Lung (tissue), 12 donors: ENCODE results near the gene ZNF827. TPM values are rescaled to one million over a fixed set of nuclear protein-coding genes. Genes with fewer than 3 reads are reported as not detected.

ENCODE experiments used
- ATAC-seq: fragments of 200-7000 bp; cut with Tn5 transposase; one replicate; pipeline ENCODE4 v1.9.1; 2020; ENCODE audit warnings: moderate number of reproducible peaks; ENCODE audit not compliant: insufficient read depth, low FRiP score
- DNase-seq, 3 donors: peaks; one replicate each; pipeline ENCODE4 v3.0.0-alpha.2; 2013 to 2017
- H3K27ac ChIP-seq, 2 donors: one replicate each; pipeline ENCODE4 v1.5.1; 2013; ENCODE audit warnings: mild to moderate bottlenecking in 2 of 2, moderate library complexity in 2 of 2, control low read depth in 1 of 2, inconsistent platforms in 1 of 2, low read depth in 1 of 2, low read length in 1 of 2
- H3K27me3 ChIP-seq, 3 donors: one replicate each; pipeline ENCODE4 v1.5.1; 2013; ENCODE audit warnings: low read length in 2 of 3; ENCODE audit not compliant: control insufficient read depth in 3 of 3, insufficient read depth in 3 of 3
- H3K36me3 ChIP-seq, 4 donors: one replicate each; pipeline ENCODE4 v1.5.1; 2013; ENCODE audit warnings: low read length in 4 of 4, mild to moderate bottlenecking in 1 of 4, moderate library complexity in 1 of 4; ENCODE audit not compliant: control insufficient read depth in 4 of 4, insufficient read depth in 4 of 4
- H3K4me1 ChIP-seq, 5 donors: one replicate each; pipeline ENCODE4 v1.5.1; 2013; ENCODE audit warnings: low read length in 5 of 5, mild to moderate bottlenecking in 2 of 5, moderate library complexity in 1 of 5; ENCODE audit not compliant: control insufficient read depth in 5 of 5, insufficient read depth in 5 of 5
- H3K4me3 ChIP-seq: one replicate; pipeline ENCODE4 v1.5.1; 2013; ENCODE audit warnings: mild to moderate bottlenecking, control low read depth, moderate library complexity
- H3K9ac ChIP-seq, 2 donors: one replicate each; pipeline ENCODE4 v1.5.1; 2013; ENCODE audit warnings: low read length in 2 of 2, control low read depth in 1 of 2; ENCODE audit not compliant: insufficient read depth in 1 of 2
- H3K9me3 ChIP-seq, 4 donors: one replicate each; pipeline ENCODE4 v1.5.1; 2013; ENCODE audit warnings: low read length in 3 of 4, mild to moderate bottlenecking in 1 of 4, moderate library complexity in 1 of 4; ENCODE audit not compliant: control insufficient read depth in 4 of 4, insufficient read depth in 3 of 4
- WGBS, 2 donors: extraction: QIAGEN DNeasy Blood & Tissue Kit; methylation state at CpG; one replicate each; pipeline ENCODE4 v1.1.7; 2013; 5-methylcytosine and 5-hydroxymethylcytosine counted together
- polyA plus RNA-seq, 2 donors: library from polyadenylated mRNA; stranded (reverse); fragments of 200-250 nt; gene quantifications; one replicate each; pipeline ENCODE4 v1.2.1, GENCODE V29; 2013
- total RNA-seq, 2 donors: library from RNA; depleted of rRNA in 1 of 2; stranded (reverse); fragments of >200 nt in 1 of 2; gene quantifications; one replicate each; pipeline ENCODE4 v1.2.1, GENCODE V29; 2014 to 2021
- TF ChIP-seq, protein P1 (sequence below): IDR thresholded peaks from 2 replicates; pipeline ENCODE4 v1.5.1; 2012; ENCODE audit warnings: mild to moderate bottlenecking; ENCODE audit errors: control extremely low read depth, extremely low read depth
- donor health status: control.
- donor health status: control.
- donor health status: Bipolar disorder and iron deficiency.
- donor health status: healthy.
- donor health status: DM: yes; HTN: yes; CAD: no.

The ZNF827 gene
- total and polyA plus RNA-seq, 4 donors, result 2.7 to 27.4 (median 8.2) TPM

DNA sequence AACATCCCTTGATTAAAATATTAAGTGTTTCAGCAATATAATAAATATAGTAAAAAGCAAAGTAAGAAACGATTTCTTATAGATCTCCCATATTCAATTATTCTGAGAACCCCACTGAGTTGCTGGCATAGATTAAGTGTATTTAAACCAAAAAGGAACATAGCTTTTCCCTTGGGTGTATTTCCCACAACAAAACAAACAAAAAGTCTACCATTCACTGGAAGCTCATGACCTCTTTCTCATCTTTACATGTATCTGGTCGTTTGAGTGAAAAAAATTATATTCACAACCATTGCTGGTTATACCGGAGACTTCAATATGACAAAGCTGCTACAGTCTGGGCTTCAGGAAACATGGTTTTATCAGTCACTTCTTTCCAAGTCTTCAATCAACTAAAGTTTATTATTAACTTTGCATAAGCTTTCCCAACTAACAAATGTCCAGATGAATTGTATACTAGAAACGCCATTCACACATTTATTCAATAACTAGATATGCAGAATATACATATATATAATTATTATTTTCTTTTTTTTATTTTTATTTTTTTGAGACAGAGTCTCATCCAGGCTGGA is 38.6 kb downstream of the ZNF827 start:
- no peaks in the 10 kb centered on the region for H3K9me3 ChIP-seq
- no peaks in the 10 kb centered on the region for H3K27me3 ChIP-seq
- H3K4me3 ChIP-seq, result no peak overlapping the region
- DNase-seq (no peak), ATAC-seq (no peak)
- peaks cover 0 to 7% (median 0%) of the 10 kb centered on the region in 5 donors for H3K4me1 ChIP-seq
- 72 to 90% methylated on average over 4 of the region's 4 CpGs for WGBS, 2 donors
- no peak overlapping the region for H3K27ac ChIP-seq
- peaks cover 0 to 11% (median 5%) of the 10 kb centered on the region in 4 donors for H3K36me3 ChIP-seq
- no peak overlapping the region for H3K9ac ChIP-seq
- TF ChIP-seq, protein P1, sequence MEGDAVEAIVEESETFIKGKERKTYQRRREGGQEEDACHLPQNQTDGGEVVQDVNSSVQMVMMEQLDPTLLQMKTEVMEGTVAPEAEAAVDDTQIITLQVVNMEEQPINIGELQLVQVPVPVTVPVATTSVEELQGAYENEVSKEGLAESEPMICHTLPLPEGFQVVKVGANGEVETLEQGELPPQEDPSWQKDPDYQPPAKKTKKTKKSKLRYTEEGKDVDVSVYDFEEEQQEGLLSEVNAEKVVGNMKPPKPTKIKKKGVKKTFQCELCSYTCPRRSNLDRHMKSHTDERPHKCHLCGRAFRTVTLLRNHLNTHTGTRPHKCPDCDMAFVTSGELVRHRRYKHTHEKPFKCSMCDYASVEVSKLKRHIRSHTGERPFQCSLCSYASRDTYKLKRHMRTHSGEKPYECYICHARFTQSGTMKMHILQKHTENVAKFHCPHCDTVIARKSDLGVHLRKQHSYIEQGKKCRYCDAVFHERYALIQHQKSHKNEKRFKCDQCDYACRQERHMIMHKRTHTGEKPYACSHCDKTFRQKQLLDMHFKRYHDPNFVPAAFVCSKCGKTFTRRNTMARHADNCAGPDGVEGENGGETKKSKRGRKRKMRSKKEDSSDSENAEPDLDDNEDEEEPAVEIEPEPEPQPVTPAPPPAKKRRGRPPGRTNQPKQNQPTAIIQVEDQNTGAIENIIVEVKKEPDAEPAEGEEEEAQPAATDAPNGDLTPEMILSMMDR, result no peak

DNA sequence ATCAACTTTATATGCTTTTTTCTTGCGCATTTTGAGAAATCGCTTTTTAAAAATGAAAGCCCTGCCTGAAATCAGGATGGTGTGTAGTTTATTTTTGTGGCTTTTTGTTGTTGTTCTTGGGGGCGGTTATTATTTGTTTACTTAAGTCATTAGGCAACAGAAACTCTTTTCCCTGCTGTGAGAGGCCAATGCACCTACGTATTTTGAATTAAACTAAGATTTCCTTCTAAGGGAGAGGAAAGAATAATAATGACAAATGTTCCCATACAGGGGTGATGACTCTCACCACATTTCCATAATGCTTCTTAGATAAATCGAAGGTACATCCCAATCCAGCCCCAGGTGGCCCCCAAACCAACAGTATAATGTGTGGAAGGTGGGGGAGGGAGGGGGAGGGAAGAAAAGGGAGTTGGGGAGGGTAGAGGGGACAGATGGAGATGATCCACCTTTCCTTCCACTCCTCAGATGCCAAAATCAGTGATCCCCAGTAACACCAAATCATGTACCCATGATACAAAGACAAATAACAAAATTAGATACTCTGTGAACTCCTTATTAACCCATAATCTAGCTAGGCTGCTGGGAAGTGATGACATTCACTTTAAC is 39.6 kb downstream of the ZNF827 start:
- Histone ChIP-seq H3K9ac (no peak overlapping the region), H3K27me3 (no peaks in the 10 kb centered on the region), H3K4me1 (peaks cover 0 to 12% (median 0%) of the 10 kb centered on the region in 5 donors), H3K4me3 (no peak overlapping the region), H3K36me3 (peaks cover 0 to 11% (median 5%) of the 10 kb centered on the region in 4 donors), H3K9me3 (no peaks in the 10 kb centered on the region), H3K27ac (no peak overlapping the region)
- TF ChIP-seq, protein P1, result no peak
- ATAC-seq (no peak), DNase-seq (no peak)
- 86 to 89% methylated on average over 5 of the region's 5 CpGs for WGBS, 2 donors

DNA sequence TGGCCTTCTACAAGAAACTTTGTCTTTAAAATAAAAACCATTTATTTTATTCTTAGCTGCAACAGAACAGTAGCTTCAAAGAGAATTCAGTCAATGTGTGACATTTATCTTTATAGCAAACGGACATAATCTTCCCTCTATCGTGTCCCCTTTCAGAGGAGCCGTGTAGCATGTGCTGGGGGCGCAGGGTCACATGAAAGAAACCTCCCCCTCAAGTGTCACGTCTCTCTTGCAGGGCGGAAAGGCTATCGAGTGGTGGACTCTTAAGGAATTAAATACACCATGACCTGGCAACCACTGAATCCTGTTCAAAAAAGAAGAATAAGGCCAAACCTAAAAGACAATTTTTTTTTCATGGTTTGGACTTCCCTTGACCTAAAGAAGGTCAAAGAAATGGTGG is 40.2 kb downstream of the ZNF827 start:
- Histone ChIP-seq H3K27me3 (no peaks in the 10 kb centered on the region), H3K9me3 (no peaks in the 10 kb centered on the region), H3K4me1 (peaks cover 0 to 12% (median 0%) of the 10 kb centered on the region in 5 donors), H3K4me3 (no peak overlapping the region), H3K9ac (no peak overlapping the region), H3K36me3 (peaks cover 0 to 11% (median 5%) of the 10 kb centered on the region in 4 donors), H3K27ac (no peak overlapping the region)
- DNase-seq (no peak), ATAC-seq (no peak)
- 80 to 90% methylated on average over 7 of the region's 7 CpGs for WGBS, 2 donors
- TF ChIP-seq, protein P1, result no peak
